ENCODE results near the gene MRPS26. TPM values are rescaled to one million over a fixed set of nuclear protein-coding genes. Genes with fewer than 3 reads are reported as not detected.

MRPS26 gene
- total and polyA plus RNA-seq, 2 of the 13 experiments (the other 11 are each of a cell fraction or from before 2014, with no cell fraction given): 89.8 to 187 TPM

DNA sequence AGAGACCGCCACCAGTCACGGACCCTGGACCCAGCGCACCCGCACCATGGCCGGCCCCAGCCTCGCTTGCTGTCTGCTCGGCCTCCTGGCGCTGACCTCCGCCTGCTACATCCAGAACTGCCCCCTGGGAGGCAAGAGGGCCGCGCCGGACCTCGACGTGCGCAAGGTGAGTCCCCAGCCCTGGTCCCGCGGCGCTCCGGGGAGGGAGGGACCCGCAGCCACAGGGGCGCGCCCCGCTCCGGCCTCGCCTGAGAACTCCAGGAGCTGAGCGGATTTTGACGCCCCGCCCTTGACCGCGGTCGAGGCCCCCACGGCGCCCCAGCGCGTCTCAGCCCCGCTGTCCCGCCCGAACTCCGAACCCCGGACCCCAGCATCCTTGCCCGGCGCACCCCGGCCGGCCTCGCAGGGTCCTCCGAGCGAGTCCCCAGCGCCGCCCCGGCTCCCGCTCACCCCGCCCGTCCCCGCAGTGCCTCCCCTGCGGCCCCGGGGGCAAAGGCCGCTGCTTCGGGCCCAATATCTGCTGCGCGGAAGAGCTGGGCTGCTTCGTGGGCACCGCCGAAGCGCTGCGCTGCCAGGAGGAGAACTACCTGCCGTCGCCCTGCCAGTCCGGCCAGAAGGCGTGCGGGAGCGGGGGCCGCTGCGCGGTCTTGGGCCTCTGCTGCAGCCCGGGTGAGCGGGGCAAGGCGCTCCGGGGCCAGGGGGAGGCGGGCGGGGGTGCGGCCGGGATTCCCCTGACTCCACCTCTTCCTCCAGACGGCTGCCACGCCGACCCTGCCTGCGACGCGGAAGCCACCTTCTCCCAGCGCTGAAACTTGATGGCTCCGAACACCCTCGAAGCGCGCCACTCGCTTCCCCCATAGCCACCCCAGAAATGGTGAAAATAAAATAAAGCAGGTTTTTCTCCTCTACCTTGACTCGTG lies 26.0 kb downstream of the MRPS26 start, which contains the start of gene OXT (continued):
- TF ChIP-seq ZBTB33 (CRISPR knock-in tag; IDR thresholded peaks at IDR 0.05) (peak; percentile 96), ZNF883 (CRISPR knock-in tag; IDR thresholded peaks at IDR 0.05; ENCODE audit: not compliant biosample characterization) (peak; percentile 56), HNF4A (CRISPR knock-in tag; IDR thresholded peaks at IDR 0.05) (0 out of 2 replicates have a peak, but pooled peaks have one; percentile 0), KDM5B (CRISPR knock-in tag; IDR thresholded peaks at IDR 0.05; ENCODE audit: borderline replicate concordance) (0 out of 2 replicates have a peak, but pooled peaks have one; percentile 51), ZNF432 (CRISPR knock-in tag; IDR thresholded peaks at IDR 0.05; ENCODE audit: borderline replicate concordance) (no peak), ZBTB7A (CRISPR knock-in tag; IDR thresholded peaks at IDR 0.05) (0 out of 2 replicates have a peak, but pooled peaks have one; percentile 3), ZNF274 (CRISPR knock-in tag; IDR thresholded peaks at IDR 0.05) (0 out of 2 replicates have a peak, but pooled peaks have one; percentile 39), NR2F6 (IDR thresholded peaks at IDR 0.05) (no peak), NR2F6 (CRISPR knock-in tag; IDR thresholded peaks at IDR 0.05) (peak; percentile 2; the same call in 1 of the 2 replicates), SKI (IDR thresholded peaks at IDR 0.05; ENCODE audit: partially characterized antibody) (peak; percentile 17), HES4 (CRISPR knock-in tag; IDR thresholded peaks at IDR 0.05; ENCODE audit: borderline replicate concordance) (0 out of 2 replicates have a peak, but pooled peaks have one; percentile 25), MTA1 (CRISPR knock-in tag; IDR thresholded peaks at IDR 0.05; ENCODE audit: borderline replicate concordance) (0 out of 2 replicates have a peak, but pooled peaks have one; percentile 11), ATAD3A (CRISPR knock-in tag; IDR thresholded peaks at IDR 0.05) (no peak), REXO4 (CRISPR knock-in tag; IDR thresholded peaks at IDR 0.05; ENCODE audit: borderline replicate concordance) (no peak), HOXA3 (CRISPR knock-in tag; IDR thresholded peaks at IDR 0.05) (peak; percentile 51)
- TF ChIP-seq, protein P1, sequence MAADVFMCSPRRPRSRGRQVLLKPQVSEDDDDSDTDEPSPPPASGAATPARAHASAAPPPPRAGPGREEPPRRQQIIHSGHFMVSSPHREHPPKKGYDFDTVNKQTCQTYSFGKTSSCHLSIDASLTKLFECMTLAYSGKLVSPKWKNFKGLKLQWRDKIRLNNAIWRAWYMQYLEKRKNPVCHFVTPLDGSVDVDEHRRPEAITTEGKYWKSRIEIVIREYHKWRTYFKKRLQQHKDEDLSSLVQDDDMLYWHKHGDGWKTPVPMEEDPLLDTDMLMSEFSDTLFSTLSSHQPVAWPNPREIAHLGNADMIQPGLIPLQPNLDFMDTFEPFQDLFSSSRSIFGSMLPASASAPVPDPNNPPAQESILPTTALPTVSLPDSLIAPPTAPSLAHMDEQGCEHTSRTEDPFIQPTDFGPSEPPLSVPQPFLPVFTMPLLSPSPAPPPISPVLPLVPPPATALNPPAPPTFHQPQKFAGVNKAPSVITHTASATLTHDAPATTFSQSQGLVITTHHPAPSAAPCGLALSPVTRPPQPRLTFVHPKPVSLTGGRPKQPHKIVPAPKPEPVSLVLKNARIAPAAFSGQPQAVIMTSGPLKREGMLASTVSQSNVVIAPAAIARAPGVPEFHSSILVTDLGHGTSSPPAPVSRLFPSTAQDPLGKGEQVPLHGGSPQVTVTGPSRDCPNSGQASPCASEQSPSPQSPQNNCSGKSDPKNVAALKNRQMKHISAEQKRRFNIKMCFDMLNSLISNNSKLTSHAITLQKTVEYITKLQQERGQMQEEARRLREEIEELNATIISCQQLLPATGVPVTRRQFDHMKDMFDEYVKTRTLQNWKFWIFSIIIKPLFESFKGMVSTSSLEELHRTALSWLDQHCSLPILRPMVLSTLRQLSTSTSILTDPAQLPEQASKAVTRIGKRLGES (CRISPR knock-in tag; IDR thresholded peaks at IDR 0.05; ENCODE audit: borderline replicate concordance): no peak
